A549 (cell line): ENCODE results near the gene SLC66A3. TPM values are rescaled to one million over a fixed set of nuclear protein-coding genes. Genes with fewer than 3 reads are reported as not detected.

Source experiments
- ATAC-seq, 2 experiments: fragments of 200-7000 bp in 1 of 2; fragments of >200 bp in 1 of 2; cut with Nextera tagmentation in 1 of 2; cut with Tn5 transposase in 1 of 2; 3 replicates each; pipeline versions ENCODE4 v1.8.0 to v1.9.1; 2018 to 2020; ENCODE audit warnings: mild to moderate bottlenecking in 1 of 2, moderate library complexity in 1 of 2
- CTCF ChIA-PET: fragments of 300-600 bp; sonication (Branson Sonifier 250); formaldehyde crosslinking; extraction: SDS; loops from one replicate; lab custom pipeline; 2021; ENCODE audit warnings: antibody characterized with exemption, inconsistent platforms; lab: Yijun Ruan, JAX
- POLR2A ChIA-PET: fragments of 350-600 bp; formaldehyde crosslinking; extraction: SDS; loops from one replicate; lab custom pipeline; 2021; ENCODE audit warnings: antibody characterized with exemption, inconsistent platforms; lab: Yijun Ruan, JAX
- DNase-seq, 2 experiments: peaks; one replicate each; pipeline versions ENCODE4 v3.0.0 to v3.0.0-alpha.2; 2011 to 2016; ENCODE audit warnings: low read depth in 1 of 2, low spot score in 1 of 2
- FAIRE-seq: peaks from 2 replicates; lab custom pipeline; 2011; peaks lifted over from hg19 to GRCh38; lab: Jason Lieb, UNC
- H3K27ac ChIP-seq, 2 experiments: fragments of >200 bp; sonication (Bioruptor Twin); formaldehyde crosslinking; 3 replicates each; pipeline ENCODE4 v1.5.1; 2016 to 2017
- H3K4me1 ChIP-seq: fragments of >200 bp; sonication (Bioruptor Twin); formaldehyde crosslinking; 3 replicates; pipeline ENCODE4 v1.6.1; 2016
- H3K4me2 ChIP-seq: fragments of >200 bp; sonication (Bioruptor Twin); formaldehyde crosslinking; 3 replicates; pipeline ENCODE4 v1.6.1; 2016
- H3K4me3 ChIP-seq: fragments of >200 bp; sonication (Bioruptor Twin); formaldehyde crosslinking; 3 replicates; pipeline ENCODE4 v1.5.1; 2016
- H3K9me3 ChIP-seq: fragments of >200 bp; sonication (Bioruptor Twin); formaldehyde crosslinking; 3 replicates; pipeline ENCODE4 v1.6.1; 2016
- FOSB ChIP-seq: fragments of 250-450 bp; sonication (Bioruptor Pico); IDR thresholded peaks from 2 replicates; pipeline ENCODE4 v1.5.0; 2020; ENCODE audit warnings: mild to moderate bottlenecking, moderate library complexity
- HDAC2 ChIP-seq: fragments of 200-600 bp; sonication (generic); IDR thresholded peaks from 2 replicates; pipeline ENCODE4 v1.6.1; 2016
- HOXA7 ChIP-seq: fragments of 250-450 bp; sonication (Bioruptor Pico); IDR thresholded peaks from 2 replicates; pipeline ENCODE4 v1.5.0; 2020; ENCODE audit warnings: mild to moderate bottlenecking, moderate library complexity
- HOXB13 ChIP-seq: fragments of 250-450 bp; sonication (Bioruptor Pico); IDR thresholded peaks from 2 replicates; pipeline ENCODE4 v1.5.0; 2020; ENCODE audit warnings: low read depth, mild to moderate bottlenecking, moderate library complexity
- HOXB5 ChIP-seq: fragments of 250-450 bp; sonication (Bioruptor Pico); IDR thresholded peaks from 2 replicates; pipeline ENCODE4 v1.5.0; 2020; ENCODE audit warnings: mild to moderate bottlenecking, moderate library complexity
- KDM1A ChIP-seq: fragments of 200-600 bp; sonication (generic); IDR thresholded peaks from 2 replicates; pipeline ENCODE4 v1.6.1; 2016; ENCODE audit warnings: low read depth, mild to moderate bottlenecking
- MYC ChIP-seq: IDR thresholded peaks from 2 replicates; pipeline ENCODE4 v1.6.1; 2012; ENCODE audit warnings: mild to moderate bottlenecking, inconsistent platforms, low read length, improper control_type of control experiment, borderline replicate concordance
- NFE2L2 ChIP-seq: fragments of 150-350 bp; conservative IDR thresholded peaks from 2 replicates; pipeline ENCODE4 v1.6.1; 2014; ENCODE audit warnings: low read length
- PHF8 ChIP-seq: fragments of 200-600 bp; sonication (generic); IDR thresholded peaks from 2 replicates; pipeline ENCODE4 v1.6.1; 2016; ENCODE audit warnings: low read depth, mild to moderate bottlenecking, antibody characterized with exemption, moderate library complexity, borderline replicate concordance
- POLR2A ChIP-seq: IDR thresholded peaks from 2 replicates; pipeline ENCODE4 v1.6.1; 2012; ENCODE audit warnings: mild to moderate bottlenecking, low read length
- POLR2AphosphoS2 ChIP-seq: conservative IDR thresholded peaks from 2 replicates; pipeline ENCODE4 v1.6.1; 2012; ENCODE audit warnings: low read length, improper control_type of control experiment, inconsistent platforms
- RNF2 ChIP-seq: fragments of 200-600 bp; sonication (generic); IDR thresholded peaks from 2 replicates; pipeline ENCODE4 v1.6.1; 2016; ENCODE audit warnings: low read depth, mild to moderate bottlenecking, antibody characterized with exemption, moderate library complexity, borderline replicate concordance
- ZFP36 ChIP-seq: fragments of 450-650 bp; IDR thresholded peaks from 2 replicates; pipeline ENCODE4 v1.6.1; 2014; ENCODE audit warnings: borderline replicate concordance; ENCODE audit not compliant: partially characterized antibody
- ZSCAN20 ChIP-seq: fragments of 250-450 bp; sonication (Bioruptor Pico); IDR thresholded peaks from 2 replicates; pipeline ENCODE4 v1.8.0; 2022; ENCODE audit warnings: mild to moderate bottlenecking, moderate library complexity
- WGBS: methylation state at CpG from one replicate; pipeline ENCODE4 v1.1.6; 2017; ENCODE audit errors: missing lambda C conversion rate; 5-methylcytosine and 5-hydroxymethylcytosine counted together
- polyA plus RNA-seq, 4 experiments: library from polyadenylated mRNA; depleted of rRNA in 3 of 4; stranded (reverse); fragments of >200 nt; fragmentation: RNase III in 1 of 4; extraction: RNeasy Plus Mini Kit Qiagen cat#74134 plus additional on column Dnase treatment in 1 of 4; gene quantifications; 2 replicates in 3 of 4; 3 replicates in 1 of 4; pipeline ENCODE4 v1.2.3, GENCODE V29; 2011 to 2017
- TF ChIP-seq, protein P1 (sequence below): IDR thresholded peaks from 2 replicates; pipeline ENCODE4 v1.6.1; 2012; ENCODE audit warnings: low read depth, borderline replicate concordance
- TF ChIP-seq, protein P2 (sequence below): fragments of 450-650 bp; IDR thresholded peaks from 2 replicates; pipeline ENCODE4 v1.6.1; 2014; ENCODE audit warnings: antibody characterized with exemption
- TF ChIP-seq, protein P3 (sequence below): fragments of >200 bp; sonication (Bioruptor Twin); formaldehyde crosslinking; IDR thresholded peaks from 3 replicates; pipeline ENCODE4 v1.6.1; 2016
- TF ChIP-seq, protein P4 (sequence below): fragments of 150-350 bp; IDR thresholded peaks from 2 replicates; pipeline ENCODE4 v1.6.1; 2014; ENCODE audit warnings: low read depth, mild to moderate bottlenecking, low read length
- TF ChIP-seq, protein P5 (sequence below): fragments of >200 bp; sonication (Bioruptor Twin); formaldehyde crosslinking; IDR thresholded peaks from 3 replicates; pipeline ENCODE4 v1.5.1; 2016

Gene SLC66A3
- polyA plus RNA-seq, 2 of the 4 experiments (the other 2 are of a cell fraction): 24.9 to 69.8 TPM

DNA sequence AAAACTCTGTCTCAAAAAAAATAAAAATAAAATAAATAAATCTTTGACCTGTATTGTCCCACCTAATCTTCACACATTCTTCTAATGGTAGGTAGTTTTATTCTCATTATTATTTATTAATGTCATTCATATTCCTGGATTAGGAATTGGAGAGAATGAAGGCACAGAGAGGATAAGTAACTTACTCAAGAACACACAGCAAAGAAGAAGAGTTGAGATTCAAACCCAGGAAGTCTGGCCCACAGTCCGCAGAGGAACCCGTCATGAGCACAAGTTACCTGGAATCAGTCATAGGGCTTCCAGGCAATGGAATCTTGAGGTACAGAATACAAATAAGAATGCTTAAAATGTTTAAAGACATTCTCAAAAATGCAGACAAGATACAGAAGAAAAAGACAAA, 46.3 kb upstream of the SLC66A3 start:
- Histone ChIP-seq H3K4me2 (no peak overlapping the region), H3K27ac (no peak overlapping the region), H3K4me3 (no peak overlapping the region), H3K4me1 (no peaks in the 10 kb centered on the region), H3K9me3 (no peaks in the 10 kb centered on the region)
- ATAC-seq (no peak), DNase-seq (no peak), FAIRE-seq (no peak)
- 91% methylated on average over 2 of the region's 2 CpGs for WGBS
- CTCF ChIA-PET: interaction anchor here (0.6 to 2.4 kb wide), 5 partner anchors 15 to 277 kb away, joined by 3 to 10 read pairs (median 3); no protein-coding TSS in a partner anchor
- TF ChIP-seq ZFP36 (no peak), HOXB13 (CRISPR knock-in tag) (no peak), HDAC2 (no peak)
- TF ChIP-seq, protein P1, sequence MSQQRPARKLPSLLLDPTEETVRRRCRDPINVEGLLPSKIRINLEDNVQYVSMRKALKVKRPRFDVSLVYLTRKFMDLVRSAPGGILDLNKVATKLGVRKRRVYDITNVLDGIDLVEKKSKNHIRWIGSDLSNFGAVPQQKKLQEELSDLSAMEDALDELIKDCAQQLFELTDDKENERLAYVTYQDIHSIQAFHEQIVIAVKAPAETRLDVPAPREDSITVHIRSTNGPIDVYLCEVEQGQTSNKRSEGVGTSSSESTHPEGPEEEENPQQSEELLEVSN: no peak
- TF ChIP-seq, protein P2, sequence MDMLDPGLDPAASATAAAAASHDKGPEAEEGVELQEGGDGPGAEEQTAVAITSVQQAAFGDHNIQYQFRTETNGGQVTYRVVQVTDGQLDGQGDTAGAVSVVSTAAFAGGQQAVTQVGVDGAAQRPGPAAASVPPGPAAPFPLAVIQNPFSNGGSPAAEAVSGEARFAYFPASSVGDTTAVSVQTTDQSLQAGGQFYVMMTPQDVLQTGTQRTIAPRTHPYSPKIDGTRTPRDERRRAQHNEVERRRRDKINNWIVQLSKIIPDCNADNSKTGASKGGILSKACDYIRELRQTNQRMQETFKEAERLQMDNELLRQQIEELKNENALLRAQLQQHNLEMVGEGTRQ: no peak
- TF ChIP-seq, protein P3, sequence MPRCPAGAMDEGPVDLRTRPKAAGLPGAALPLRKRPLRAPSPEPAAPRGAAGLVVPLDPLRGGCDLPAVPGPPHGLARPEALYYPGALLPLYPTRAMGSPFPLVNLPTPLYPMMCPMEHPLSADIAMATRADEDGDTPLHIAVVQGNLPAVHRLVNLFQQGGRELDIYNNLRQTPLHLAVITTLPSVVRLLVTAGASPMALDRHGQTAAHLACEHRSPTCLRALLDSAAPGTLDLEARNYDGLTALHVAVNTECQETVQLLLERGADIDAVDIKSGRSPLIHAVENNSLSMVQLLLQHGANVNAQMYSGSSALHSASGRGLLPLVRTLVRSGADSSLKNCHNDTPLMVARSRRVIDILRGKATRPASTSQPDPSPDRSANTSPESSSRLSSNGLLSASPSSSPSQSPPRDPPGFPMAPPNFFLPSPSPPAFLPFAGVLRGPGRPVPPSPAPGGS: no peak
- POLR2A ChIA-PET: no interaction called here

DNA sequence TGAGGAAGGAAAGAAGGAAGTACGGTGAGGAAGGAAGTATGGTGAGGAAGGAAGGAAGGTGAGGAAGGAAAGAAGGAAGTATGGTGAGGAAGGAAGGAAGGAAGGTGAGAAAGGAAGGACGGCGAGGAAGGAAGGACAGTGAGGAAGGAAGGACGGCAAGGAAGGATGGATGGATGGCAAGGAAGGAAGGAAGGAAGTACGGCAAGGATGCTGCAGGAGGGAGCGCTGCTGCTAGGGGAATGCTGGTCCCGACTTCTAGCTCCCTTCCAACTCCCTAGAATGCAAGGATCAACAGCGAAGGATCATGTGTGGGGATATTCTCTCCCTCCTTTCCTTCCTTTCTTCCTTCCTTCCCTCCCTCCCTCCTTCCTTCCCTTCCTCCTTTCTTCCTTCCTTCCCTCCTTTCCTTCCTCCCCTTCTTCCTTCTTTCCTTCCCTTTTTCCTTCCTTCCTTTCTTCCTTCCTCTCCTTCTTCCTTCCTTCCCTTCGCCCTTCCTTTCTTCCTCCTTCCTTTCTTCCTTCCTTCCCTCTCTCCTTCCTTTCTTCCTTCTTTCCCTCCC, 42.3 kb upstream of the SLC66A3 start:
- no peak overlapping the region for H3K4me2 ChIP-seq
- no peak overlapping the region for H3K27ac ChIP-seq
- TF ChIP-seq, protein P4, sequence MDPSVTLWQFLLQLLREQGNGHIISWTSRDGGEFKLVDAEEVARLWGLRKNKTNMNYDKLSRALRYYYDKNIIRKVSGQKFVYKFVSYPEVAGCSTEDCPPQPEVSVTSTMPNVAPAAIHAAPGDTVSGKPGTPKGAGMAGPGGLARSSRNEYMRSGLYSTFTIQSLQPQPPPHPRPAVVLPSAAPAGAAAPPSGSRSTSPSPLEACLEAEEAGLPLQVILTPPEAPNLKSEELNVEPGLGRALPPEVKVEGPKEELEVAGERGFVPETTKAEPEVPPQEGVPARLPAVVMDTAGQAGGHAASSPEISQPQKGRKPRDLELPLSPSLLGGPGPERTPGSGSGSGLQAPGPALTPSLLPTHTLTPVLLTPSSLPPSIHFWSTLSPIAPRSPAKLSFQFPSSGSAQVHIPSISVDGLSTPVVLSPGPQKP: no peak
- TF ChIP-seq POLR2A (no peak), HOXA7 (no peak), FOSB (CRISPR knock-in tag) (no peak), PHF8 (no peak), ZSCAN20 (no peak), RNF2 (no peak), KDM1A (no peak), POLR2AphosphoS2 (no peak), NFE2L2 (no peak), MYC (no peak), HOXB5 (CRISPR knock-in tag) (no peak)
- TF ChIP-seq, protein P1: no peak
- TF ChIP-seq, protein P5, sequence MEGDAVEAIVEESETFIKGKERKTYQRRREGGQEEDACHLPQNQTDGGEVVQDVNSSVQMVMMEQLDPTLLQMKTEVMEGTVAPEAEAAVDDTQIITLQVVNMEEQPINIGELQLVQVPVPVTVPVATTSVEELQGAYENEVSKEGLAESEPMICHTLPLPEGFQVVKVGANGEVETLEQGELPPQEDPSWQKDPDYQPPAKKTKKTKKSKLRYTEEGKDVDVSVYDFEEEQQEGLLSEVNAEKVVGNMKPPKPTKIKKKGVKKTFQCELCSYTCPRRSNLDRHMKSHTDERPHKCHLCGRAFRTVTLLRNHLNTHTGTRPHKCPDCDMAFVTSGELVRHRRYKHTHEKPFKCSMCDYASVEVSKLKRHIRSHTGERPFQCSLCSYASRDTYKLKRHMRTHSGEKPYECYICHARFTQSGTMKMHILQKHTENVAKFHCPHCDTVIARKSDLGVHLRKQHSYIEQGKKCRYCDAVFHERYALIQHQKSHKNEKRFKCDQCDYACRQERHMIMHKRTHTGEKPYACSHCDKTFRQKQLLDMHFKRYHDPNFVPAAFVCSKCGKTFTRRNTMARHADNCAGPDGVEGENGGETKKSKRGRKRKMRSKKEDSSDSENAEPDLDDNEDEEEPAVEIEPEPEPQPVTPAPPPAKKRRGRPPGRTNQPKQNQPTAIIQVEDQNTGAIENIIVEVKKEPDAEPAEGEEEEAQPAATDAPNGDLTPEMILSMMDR: no peak
- 50% methylated on average over 9 of the region's 9 CpGs for WGBS
- DNase-seq (no peak), FAIRE-seq (no peak), ATAC-seq (no peak)
- POLR2A ChIA-PET: no interaction called here
- H3K4me1 ChIP-seq: no peaks in the 10 kb centered on the region
- no peaks in the 10 kb centered on the region for H3K9me3 ChIP-seq
- H3K4me3 ChIP-seq: no peak overlapping the region
- CTCF ChIA-PET: interaction anchor here (0.7 to 2.2 kb wide), 2 partner anchors 12 to 20 kb away, joined by 3 to 13 read pairs; a partner anchor contains a TSS
